Sciatic nerve (tissue), 2 donors: ENCODE results near the gene PLEKHG2. TPM values are rescaled to one million over a fixed set of nuclear protein-coding genes. Genes with fewer than 3 reads are reported as not detected.

Experiments used
- ATAC-seq: fragments of 200-7000 bp; cut with Tn5 transposase; one replicate; pipeline ENCODE4 v1.9.1; 2020; ENCODE audit warnings: mild to moderate bottlenecking, moderate library complexity
- DNase-seq: peaks from one replicate; pipeline ENCODE4 v3.0.0-alpha.2; 2020; ENCODE audit warnings: low spot score
- intact Hi-C: fragments of 100-400 bp; cut with DNase I; formaldehyde crosslinking; loops from one replicate; pipeline ENCODE4 v1.14.2; 2022
- total RNA-seq: library from RNA; stranded (reverse); fragmentation: NEBNext Ultra II Directional; extraction: Animal tissue kit (Norgen Biotek cat#: 25700); gene quantifications from one replicate; pipeline ENCODE4 v1.2.1, GENCODE V29; 2021
- donor health status: DM: no; HTN: no; CAD: no.
- donor health status: DM: no; HTN: no; CAD: no.

PLEKHG2 gene
- total RNA-seq, 1 donor from 2014 or later, result 89.2 TPM

DNA sequence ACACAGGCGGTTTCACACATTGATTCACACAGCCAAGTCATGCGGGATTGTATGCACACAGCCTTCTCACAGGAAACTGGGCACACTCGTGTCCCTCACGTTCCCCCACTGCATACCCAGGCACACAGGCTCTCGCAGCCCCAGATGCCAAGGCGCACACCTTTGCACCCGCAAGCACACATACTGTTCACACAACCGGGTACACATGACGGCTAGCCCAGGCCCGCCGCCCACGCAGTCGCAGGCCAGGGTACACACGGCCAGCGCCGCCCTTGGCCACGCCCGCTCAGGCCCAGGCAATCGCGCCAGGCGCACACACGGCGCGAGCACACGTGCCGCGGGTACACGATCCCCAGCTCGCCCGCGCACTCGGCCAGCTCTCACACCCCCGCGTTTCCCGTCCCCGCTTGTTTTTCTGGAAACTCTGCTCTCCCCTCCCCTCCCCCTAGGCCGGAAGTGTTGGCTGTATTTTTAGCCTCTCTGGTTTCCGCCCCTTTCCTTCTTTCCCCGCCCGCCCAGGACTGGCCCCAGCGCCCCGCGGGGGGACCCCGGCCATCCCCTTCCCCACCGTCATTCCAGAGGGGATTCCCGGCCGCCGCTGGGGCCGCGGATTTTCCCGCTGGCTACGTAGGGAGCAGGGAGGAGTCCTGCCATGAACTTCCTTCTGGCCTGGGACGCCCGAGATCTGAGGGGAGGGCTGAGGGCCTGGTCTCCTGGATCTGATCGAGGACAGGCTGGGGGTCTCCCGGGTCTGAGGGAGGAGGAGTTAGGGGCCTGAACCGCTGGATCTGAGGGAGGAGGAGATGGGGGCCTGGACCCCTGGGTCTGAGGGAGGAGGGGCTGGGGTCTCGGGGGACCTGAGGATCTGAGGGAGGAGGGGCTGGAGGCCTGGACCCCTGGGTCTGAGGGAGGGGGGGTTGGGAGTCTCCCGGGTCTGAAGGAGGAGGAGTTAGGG is 9.8 kb upstream of the PLEKHG2 start:
- intact Hi-C loops, result no loop called here
- ATAC-seq (peak; percentile 59), DNase-seq (peak; percentile 95)

DNA sequence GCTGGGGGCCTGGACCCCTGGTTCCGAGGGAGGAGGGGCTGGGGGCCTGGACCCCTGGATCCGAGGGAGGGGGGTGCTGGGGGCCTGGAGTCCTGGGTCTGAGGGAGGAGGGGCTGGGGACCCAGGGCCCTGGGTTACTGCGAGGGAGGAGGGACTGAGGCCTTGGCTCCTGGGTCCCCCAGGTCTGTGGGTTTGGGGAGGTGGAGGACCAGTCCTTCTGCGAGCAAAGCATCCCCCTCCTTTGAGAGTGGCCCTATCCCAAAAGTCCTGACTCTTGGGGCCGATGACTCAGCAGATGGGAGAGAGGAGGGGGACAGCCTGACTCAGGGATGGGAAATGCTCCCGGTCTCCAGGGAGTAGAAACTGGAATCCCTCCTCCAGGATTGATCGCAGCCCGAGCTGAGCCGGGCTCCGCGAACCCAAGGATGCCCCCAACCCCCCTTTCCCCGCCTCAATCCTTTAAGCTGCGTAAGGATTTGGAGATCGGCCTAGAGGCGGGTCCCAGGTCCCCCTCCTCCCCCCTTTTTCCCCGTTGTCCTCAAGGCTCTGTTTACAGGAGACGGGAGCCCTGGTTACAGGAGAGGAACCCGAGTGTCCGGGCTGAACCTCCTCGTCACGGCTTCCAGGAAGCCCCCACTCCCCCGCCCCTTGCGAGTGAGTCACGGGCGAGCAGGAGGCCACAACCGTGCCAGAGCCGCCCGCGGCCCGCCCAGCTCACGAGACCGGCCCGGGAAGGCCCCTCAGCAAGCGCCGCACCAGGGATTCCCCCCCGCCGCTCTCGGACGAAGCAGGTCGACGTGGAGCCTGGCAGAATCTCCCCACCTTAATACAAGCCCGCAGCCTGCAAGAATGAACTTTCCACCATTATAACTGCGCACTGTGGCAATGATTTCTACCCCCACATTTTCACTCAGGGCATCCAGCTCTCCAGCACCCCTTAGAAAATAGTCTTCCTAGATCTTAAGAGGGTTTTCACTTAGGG is 8.8 kb upstream of the PLEKHG2 start:
- intact Hi-C loops, result no loop called here
- peak; percentile 99 for DNase-seq
- ATAC-seq, result peak; percentile 78

DNA sequence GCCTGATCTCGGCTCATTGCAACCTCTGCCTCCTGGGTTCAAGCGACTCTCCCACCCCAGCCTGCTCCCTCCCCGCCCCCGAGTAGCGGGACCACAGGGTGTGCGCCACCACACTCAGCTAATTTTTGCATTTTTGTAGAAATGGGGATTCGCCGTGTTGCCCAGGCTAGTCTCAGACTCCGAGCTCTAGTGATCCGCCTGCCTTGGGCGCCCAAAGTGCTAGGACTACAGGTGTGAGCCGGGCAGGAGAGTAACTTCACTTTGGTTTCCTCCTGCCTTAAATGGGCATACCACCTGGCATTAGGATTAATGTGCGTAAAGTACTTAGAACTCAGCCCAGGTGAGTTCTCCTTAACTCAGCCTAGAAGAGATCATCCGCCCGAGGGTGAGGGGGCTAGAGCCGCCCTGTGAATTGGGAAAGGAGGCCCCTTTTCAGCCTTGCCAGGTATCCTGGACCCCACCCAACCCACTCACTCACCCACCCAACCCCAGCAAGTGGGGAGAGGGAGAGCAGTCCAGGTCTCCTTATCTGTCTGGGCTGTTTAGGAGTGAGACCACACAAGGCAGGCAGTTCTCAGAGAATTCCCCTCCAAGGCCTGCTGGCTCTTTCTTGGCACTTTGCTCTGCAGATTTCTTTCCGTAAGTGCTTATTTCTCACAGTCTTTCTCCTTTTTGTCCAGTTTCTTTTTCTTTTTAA is 7.1 kb upstream of the PLEKHG2 start:
- intact Hi-C loops, result no loop called here
- DNase-seq, result no peak
- no peak for ATAC-seq

DNA sequence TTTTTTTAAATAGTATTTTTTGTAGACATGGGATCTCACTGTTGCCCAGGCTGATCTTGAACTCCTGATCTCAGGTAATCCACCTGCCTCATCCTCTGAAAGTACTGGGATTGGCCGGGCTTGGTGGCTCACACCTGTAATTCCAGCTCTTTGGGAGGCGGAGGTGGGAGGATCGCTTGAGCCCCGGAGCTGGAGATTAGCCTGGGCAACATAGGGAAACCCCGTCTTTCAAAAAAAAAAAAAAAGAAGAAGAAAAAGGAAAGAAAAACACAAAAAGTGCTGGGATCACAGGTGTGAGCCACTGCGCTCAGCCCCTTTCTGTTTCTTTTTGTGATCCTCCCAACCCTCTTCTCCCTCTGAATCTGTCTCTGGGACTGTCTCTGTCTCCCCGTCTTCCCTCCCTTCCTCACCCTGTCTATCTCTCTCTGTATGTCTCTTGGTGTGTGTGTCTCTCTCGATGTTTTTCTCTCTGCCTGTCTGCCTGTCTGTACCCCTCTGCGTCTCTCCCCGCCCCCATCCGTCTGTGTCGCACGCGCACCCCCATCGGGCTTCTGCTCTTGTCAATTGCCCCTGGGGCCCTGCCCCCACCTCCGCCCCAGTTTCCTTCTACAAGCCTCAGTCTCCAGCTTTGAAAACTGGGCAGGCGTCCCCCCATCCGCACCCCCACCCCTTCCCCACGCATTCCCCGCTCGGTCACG is 6.4 kb upstream of the PLEKHG2 start:
- DNase-seq (no peak), ATAC-seq (no peak)
- intact Hi-C loops, result no loop called here

DNA sequence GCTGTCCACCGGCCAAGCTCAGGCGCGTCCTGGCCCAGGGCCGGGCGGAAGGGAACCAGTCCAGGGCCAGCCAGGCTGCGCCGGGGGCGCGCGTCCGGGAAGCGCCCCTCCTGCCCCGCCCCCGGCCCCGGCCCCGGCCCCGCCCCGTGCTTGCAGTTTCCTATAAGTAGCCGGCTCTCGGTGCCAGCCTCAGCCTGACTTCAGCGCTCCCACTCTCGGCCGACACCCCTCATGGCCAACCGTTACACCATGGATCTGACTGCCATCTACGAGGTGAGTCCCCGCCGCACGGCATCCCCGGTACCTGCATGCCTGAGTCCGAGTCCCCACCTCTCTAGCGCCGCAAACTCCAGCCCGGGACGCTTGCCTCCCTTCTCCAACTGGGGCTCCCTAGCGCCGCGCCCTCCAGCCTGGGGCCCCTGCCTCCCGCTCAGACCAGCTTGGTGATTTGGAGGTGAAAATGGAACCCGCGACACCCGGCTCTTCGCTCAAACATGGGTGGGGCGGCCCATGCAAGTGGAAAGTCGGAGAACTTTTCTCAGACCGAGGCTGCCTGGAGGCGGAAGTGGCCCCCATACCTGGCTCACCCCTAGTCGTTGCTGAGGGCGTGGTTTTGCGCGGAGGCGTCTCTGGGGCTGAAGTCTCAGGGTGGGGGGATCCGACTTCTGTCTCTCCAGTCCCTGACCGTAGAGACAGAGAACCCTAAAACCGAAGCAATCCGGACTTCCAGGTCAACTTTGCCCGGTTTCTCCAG is 5.6 kb upstream of the PLEKHG2 start, which contains the start of gene ZFP36:
ZFP36 (plus strand) TSS at position 192 of the 754 bp plus-strand sequence; CDS start at position 250, 58 bp downstream.
- intact Hi-C loops, result no loop called here
- peak; percentile 96 for DNase-seq
- peak; percentile 29 for ATAC-seq

DNA sequence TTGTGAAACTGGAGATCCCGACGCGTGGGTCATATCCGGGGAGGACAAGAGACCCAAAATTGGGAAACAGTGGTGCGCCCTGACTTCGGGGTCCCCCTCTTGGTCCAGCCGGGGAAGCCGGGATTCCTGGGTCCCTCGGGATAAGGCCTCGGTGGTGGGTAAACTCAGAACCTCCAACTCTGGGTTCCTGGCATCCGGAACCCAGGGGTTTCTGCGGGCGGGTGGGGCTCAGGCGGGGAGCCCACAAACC is 5.1 kb upstream of the PLEKHG2 start:
- ATAC-seq (no peak), DNase-seq (peak; percentile 74)
- intact Hi-C loops, result no loop called here

DNA sequence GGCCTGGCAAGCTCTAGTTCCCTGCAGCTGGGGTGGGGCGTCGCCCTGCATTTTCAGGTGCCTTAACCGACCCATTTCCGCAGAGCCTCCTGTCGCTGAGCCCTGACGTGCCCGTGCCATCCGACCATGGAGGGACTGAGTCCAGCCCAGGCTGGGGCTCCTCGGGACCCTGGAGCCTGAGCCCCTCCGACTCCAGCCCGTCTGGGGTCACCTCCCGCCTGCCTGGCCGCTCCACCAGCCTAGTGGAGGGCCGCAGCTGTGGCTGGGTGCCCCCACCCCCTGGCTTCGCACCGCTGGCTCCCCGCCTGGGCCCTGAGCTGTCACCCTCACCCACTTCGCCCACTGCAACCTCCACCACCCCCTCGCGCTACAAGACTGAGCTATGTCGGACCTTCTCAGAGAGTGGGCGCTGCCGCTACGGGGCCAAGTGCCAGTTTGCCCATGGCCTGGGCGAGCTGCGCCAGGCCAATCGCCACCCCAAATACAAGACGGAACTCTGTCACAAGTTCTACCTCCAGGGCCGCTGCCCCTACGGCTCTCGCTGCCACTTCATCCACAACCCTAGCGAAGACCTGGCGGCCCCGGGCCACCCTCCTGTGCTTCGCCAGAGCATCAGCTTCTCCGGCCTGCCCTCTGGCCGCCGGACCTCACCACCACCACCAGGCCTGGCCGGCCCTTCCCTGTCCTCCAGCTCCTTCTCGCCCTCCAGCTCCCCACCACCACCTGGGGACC is 4.6 kb upstream of the PLEKHG2 start:
- intact Hi-C loops, result no loop called here
- DNase-seq (peak; percentile 76), ATAC-seq (no peak)

DNA sequence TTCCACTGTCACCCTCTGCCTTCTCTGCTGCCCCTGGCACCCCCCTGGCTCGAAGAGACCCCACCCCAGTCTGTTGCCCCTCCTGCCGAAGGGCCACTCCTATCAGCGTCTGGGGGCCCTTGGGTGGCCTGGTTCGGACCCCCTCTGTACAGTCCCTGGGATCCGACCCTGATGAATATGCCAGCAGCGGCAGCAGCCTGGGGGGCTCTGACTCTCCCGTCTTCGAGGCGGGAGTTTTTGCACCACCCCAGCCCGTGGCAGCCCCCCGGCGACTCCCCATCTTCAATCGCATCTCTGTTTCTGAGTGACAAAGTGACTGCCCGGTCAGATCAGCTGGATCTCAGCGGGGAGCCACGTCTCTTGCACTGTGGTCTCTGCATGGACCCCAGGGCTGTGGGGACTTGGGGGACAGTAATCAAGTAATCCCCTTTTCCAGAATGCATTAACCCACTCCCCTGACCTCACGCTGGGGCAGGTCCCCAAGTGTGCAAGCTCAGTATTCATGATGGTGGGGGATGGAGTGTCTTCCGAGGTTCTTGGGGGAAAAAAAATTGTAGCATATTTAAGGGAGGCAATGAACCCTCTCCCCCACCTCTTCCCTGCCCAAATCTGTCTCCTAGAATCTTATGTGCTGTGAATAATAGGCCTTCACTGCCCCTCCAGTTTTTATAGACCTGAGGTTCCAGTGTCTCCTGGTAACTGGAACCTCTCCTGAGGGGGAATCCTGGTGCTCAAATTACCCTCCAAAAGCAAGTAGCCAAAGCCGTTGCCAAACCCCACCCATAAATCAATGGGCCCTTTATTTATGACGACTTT is 3.9 kb upstream of the PLEKHG2 start:
- ATAC-seq (no peak), DNase-seq (no peak)
- intact Hi-C loops, result no loop called here

DNA sequence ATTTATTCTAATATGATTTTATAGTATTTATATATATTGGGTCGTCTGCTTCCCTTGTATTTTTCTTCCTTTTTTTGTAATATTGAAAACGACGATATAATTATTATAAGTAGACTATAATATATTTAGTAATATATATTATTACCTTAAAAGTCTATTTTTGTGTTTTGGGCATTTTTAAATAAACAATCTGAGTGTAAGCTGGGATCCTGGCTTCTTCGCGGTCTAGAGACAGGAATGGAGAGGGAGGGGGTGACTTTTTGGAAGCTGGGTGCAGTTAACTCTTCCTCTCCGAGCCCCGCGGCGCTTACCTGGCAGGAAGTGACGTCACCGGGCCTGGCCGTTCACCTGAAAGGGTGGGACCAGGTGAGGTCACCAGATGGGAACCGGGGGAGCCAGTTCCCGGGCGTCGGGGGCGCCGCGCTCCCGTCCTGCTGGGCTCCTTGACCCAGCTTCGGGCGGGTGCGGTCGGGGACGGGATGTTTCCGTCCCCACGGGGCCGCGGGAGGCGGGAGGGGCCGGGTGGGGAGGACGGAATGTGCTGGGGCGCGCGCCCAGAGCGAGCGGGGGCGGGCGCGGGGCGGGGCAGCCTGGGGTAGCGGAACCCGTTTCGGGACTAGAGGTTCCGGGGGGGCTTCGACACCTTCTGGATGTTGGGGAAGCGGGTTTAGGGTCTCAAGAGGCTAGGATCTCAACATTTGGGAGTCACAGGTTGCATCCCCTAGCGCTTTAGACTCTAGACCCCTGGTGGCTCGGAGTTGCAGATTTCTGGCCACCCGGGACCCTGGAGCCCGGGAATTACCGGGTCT is 3.1 kb upstream of the PLEKHG2 start:
- intact Hi-C loops, result no loop called here
- ATAC-seq (peak; percentile 51), DNase-seq (peak; percentile 95)

DNA sequence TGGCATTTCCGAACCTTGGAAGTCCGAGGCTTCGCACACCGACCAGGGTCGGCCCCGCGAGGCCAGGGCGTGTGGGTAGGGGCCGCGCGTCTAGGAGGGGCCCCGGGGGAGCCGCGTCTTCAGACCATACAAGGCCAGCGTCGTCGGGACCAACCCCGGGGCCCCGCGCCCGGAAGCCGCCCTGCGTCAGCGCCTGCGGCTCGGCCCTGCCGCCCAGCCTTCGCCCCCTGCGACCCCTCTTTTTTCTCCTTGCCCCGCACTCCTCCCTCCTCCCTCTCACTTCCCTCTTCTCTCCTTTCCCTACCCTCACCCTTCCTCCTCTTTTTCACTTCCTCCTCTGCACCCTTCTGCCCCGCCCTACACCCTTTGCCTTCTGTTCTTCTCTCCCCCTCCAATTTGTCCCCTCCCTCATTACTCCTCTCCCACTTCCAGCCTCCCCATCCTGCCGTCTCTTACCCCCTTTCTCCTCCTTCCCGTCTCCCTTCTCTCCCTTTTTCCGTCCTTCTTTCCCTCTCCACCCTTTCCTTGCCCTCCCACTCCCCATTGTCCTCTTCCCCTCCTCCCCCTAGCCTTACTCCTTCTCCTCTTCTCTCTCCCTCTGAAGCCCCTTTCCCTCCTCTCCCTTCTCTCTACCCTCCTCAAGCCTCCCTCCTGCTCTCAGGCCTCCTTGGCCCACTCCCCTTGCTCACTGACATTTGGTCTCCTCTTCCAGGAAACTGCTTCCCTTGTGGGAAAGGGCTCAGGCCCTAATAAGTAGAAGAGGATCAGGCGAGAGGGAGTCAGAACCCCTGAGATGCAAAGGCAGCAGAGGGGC is 2.2 kb upstream of the PLEKHG2 start:
- DNase-seq (peak; percentile 91), ATAC-seq (peak; percentile 47)
- intact Hi-C loops, result no loop called here

DNA sequence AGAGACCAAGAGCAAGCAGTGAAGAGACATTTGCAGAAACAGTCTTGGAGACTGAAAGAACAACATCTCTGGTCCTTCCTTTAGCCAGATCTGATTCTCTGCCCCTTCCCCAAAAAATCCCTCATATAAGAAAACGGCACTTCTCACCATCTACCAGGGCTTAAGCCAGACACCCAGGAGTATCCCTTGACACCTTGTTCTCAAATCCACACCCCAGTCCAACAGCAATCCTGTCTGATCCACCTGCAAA is 1.7 kb upstream of the PLEKHG2 start:
- DNase-seq (no peak), ATAC-seq (no peak)
- intact Hi-C loops, result no loop called here

DNA sequence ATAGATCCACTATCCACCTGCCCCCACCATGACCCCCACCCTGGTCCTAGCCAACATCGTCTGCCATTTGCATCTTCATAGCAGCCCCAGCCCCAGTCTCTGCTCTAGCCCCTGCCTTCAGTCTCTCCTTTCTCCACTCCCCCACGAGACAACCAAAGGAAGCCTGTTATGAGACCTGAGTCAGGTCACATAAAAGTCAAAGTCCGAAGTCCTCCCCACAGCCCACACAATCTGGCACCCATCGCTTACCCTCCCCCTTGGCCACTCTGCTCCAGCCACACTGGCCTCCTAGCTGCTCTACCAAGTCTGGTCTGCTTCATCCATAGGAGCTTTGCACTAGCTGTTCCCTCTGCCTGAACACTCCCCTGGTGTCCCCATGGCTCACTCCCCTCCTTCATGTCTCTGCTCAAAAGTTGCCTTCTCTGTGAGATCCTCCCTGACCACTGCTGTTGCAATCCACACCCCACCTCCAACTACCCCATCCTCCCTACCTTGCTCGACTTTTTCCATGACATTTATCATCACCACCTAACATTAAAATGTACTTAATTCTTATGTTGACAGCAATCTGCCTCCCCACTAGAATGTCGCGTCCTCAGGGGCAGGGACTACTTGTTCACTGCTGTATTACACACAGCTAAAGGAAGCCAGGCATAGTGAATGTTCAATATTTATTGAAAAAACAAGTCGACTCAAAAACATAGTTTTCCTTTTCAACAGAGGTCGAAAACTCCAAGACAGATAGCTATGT is 1.2 kb upstream of the PLEKHG2 start:
- ATAC-seq (no peak), DNase-seq (peak; percentile 74)
- intact Hi-C loops, result no loop called here

DNA sequence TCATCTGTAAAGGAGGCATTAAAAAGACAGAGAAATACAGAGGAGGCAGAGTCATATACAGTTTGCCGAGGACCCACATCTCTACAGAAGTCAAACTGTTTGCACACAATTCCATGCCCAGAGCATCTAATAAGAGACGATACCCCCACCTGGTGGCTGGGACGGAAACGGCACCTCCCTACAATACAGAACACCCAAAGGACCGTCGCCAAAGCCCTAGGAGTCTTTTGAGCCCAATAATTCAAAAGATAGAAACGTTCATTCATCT is 703 bp upstream of the PLEKHG2 start:
- ATAC-seq (peak; percentile 45), DNase-seq (peak; percentile 95)
- intact Hi-C loops, result no loop called here

DNA sequence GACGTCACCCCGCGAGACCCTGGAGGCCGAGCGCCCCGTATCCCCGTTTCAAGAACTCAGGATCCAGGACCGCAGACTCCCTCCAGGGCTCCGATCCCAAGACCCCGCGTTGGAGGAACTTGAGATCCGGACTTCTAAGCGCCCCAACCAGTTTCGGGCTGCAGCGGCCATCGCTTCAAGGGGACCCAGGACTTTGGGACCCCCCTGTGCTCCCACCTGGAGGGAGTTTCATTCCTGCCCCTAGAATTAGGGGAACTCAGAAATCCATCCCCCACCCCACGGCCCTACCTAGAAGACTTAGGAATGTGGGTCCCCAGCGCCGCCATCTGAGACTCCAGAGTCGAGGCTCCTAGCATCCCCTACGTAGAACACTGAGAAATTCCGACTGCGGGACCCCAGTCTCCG is 400 bp downstream of the PLEKHG2 start:
- DNase-seq (peak; percentile 83), ATAC-seq (no peak)
- intact Hi-C loops, result no loop called here
